ENCODE results near the gene WDR93.

Gene WDR93

GRCh38 chr15:89769366-89769765 is 78.8 kb downstream of the WDR93 start:
- no peak for TF ChIP-seq TAF1 (IDR thresholded peaks at IDR 0.05; ENCODE audit: borderline replicate concordance, insufficient read depth, low read length)
- no peak for TF ChIP-seq SIN3A (IDR thresholded peaks at IDR 0.05; ENCODE audit: borderline replicate concordance, insufficient read depth, low read length)
- no peak for TF ChIP-seq POLR2AphosphoS5 (IDR thresholded peaks at IDR 0.05; ENCODE audit: low read depth, low read length)
- TF ChIP-seq, protein P1, sequence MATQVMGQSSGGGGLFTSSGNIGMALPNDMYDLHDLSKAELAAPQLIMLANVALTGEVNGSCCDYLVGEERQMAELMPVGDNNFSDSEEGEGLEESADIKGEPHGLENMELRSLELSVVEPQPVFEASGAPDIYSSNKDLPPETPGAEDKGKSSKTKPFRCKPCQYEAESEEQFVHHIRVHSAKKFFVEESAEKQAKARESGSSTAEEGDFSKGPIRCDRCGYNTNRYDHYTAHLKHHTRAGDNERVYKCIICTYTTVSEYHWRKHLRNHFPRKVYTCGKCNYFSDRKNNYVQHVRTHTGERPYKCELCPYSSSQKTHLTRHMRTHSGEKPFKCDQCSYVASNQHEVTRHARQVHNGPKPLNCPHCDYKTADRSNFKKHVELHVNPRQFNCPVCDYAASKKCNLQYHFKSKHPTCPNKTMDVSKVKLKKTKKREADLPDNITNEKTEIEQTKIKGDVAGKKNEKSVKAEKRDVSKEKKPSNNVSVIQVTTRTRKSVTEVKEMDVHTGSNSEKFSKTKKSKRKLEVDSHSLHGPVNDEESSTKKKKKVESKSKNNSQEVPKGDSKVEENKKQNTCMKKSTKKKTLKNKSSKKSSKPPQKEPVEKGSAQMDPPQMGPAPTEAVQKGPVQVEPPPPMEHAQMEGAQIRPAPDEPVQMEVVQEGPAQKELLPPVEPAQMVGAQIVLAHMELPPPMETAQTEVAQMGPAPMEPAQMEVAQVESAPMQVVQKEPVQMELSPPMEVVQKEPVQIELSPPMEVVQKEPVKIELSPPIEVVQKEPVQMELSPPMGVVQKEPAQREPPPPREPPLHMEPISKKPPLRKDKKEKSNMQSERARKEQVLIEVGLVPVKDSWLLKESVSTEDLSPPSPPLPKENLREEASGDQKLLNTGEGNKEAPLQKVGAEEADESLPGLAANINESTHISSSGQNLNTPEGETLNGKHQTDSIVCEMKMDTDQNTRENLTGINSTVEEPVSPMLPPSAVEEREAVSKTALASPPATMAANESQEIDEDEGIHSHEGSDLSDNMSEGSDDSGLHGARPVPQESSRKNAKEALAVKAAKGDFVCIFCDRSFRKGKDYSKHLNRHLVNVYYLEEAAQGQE (IDR thresholded peaks at IDR 0.05; ENCODE audit: insufficient read depth in 1 of 2, low read depth in 2 of 2, low read length in 2 of 2) = no peak
- TF ChIP-seq FOXP2 (optimal IDR thresholded peaks at IDR 0.05; ENCODE audit: borderline replicate concordance, extremely low read depth, extremely low read length, insufficient read depth) = no peak

GRCh38 chr15:89770041-89770440 is 79.4 kb downstream of the WDR93 start:
- TF ChIP-seq, protein P1 (IDR thresholded peaks at IDR 0.05; ENCODE audit: insufficient read depth in 1 of 2, low read depth in 2 of 2, low read length in 2 of 2) = no peak
- TF ChIP-seq TAF1 (IDR thresholded peaks at IDR 0.05; ENCODE audit: borderline replicate concordance, insufficient read depth, low read length) = no peak
- TF ChIP-seq POLR2AphosphoS5 (IDR thresholded peaks at IDR 0.05; ENCODE audit: low read depth, low read length) = no peak
- TF ChIP-seq SIN3A (IDR thresholded peaks at IDR 0.05; ENCODE audit: borderline replicate concordance, insufficient read depth, low read length) = no peak
- no peak for TF ChIP-seq FOXP2 (optimal IDR thresholded peaks at IDR 0.05; ENCODE audit: borderline replicate concordance, extremely low read depth, extremely low read length, insufficient read depth)

DNA sequence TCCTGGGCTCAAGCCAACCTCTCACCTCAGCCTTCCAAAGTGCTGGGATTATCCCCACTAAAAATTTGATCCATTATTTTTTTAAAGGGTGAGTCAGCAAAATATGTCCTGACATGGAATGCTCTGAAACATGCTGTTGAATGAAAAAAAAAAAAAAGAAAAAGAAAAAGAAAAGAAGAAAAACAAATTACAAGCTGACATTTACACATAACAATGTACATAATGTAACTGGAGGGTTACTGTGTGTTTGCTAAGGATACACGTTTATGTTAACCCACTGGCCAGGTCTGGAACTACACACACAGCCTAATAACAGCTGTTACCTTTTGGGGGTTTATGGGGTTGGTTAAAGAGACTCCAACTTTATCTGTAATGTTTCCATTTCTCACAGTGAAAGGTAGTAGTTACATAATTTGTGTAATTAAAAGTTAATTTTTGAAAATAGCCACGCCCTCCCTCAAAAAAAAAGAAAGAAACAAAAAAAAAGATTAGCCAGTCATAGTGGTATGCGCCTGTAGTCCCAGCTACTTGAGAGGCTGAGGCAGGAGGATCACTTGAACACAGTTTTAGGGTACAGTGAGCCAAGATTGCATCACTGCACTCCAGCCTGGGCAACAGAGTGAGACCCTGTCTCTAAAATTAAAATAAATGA is 82.4 kb downstream of the WDR93 start:
- TF ChIP-seq, protein P1 (IDR thresholded peaks at IDR 0.05; ENCODE audit: insufficient read depth in 1 of 2, low read depth in 2 of 2, low read length in 2 of 2) = no peak
- TF ChIP-seq FOXP2 (optimal IDR thresholded peaks at IDR 0.05; ENCODE audit: borderline replicate concordance, extremely low read depth, extremely low read length, insufficient read depth) (no peak), TAF1 (IDR thresholded peaks at IDR 0.05; ENCODE audit: borderline replicate concordance, insufficient read depth, low read length) (no peak), SIN3A (IDR thresholded peaks at IDR 0.05; ENCODE audit: borderline replicate concordance, insufficient read depth, low read length) (no peak), POLR2AphosphoS5 (IDR thresholded peaks at IDR 0.05; ENCODE audit: low read depth, low read length) (no peak)

- TF ChIP-seq TAF1 (IDR thresholded peaks at IDR 0.05; ENCODE audit: borderline replicate concordance, insufficient read depth, low read length) (no peak), POLR2AphosphoS5 (IDR thresholded peaks at IDR 0.05; ENCODE audit: low read depth, low read length) (no peak), FOXP2 (optimal IDR thresholded peaks at IDR 0.05; ENCODE audit: borderline replicate concordance, extremely low read depth, extremely low read length, insufficient read depth) (no peak), SIN3A (IDR thresholded peaks at IDR 0.05; ENCODE audit: borderline replicate concordance, insufficient read depth, low read length) (no peak)
- TF ChIP-seq, protein P1 (IDR thresholded peaks at IDR 0.05; ENCODE audit: insufficient read depth in 1 of 2, low read depth in 2 of 2, low read length in 2 of 2) = no peak
These were observed 83.9 kb downstream of the WDR93 start for GRCh38 chr15:89774492-89774891.

All from PFSK-1 (cell line).